Activated T-helper 1 cell treated with anti-CD3 and anti-CD28 coated beads, Interleukin-12 subunit alpha, Interleukin-12 subunit beta, Interleukin-2, Interleukin-4 antibody, amounts not matched to agents 30 ng/mL and 10 ng/mL and 1 ng/mL, durations not matched to agents 14 hours and 24 hours and 36 hours (primary cell): ENCODE measurements around the gene ART5. TPM values are rescaled to one million over a fixed set of nuclear protein-coding genes. Genes with fewer than 3 reads are reported as not detected.
"Not testable (repeated sequence)": the region's sequence is repeated elsewhere in the genome, so short reads cannot be mapped to it uniquely, and the experiment has no call there.

Experiments
- DNase-seq: peaks from one replicate; pipeline ENCODE4 v3.0.0; 2021; ENCODE audit warnings: low spot score
- H3K27ac Mint-ChIP-seq: one replicate; pipeline ENCODE4 v1.8.0; 2021; ENCODE audit warnings: mild to moderate bottlenecking, mixed read lengths
- H3K27me3 Mint-ChIP-seq: one replicate; pipeline ENCODE4 v1.8.0; 2022; ENCODE audit warnings: mild to moderate bottlenecking, moderate library complexity, mixed read lengths; ENCODE audit not compliant: insufficient read depth
- H3K36me3 Mint-ChIP-seq: one replicate; pipeline ENCODE4 v1.8.0; 2021; ENCODE audit warnings: low read depth, mixed read lengths
- H3K4me1 Mint-ChIP-seq: one replicate; pipeline ENCODE4 v1.8.0; 2021; ENCODE audit warnings: low read depth, mixed read lengths
- H3K4me3 Mint-ChIP-seq: one replicate; pipeline ENCODE4 v1.8.0; 2021; ENCODE audit warnings: mild to moderate bottlenecking, moderate library complexity, mixed read lengths
- H3K9me3 Mint-ChIP-seq: one replicate; pipeline ENCODE4 v1.8.0; 2021; ENCODE audit warnings: mixed read lengths
- intact Hi-C: fragments of 100-400 bp; cut with micrococcal nuclease; formaldehyde crosslinking; loops from one replicate; pipeline ENCODE4 v1.15.1; 2024
- total RNA-seq: library from RNA; stranded (reverse); gene quantifications from 2 replicates; pipeline ENCODE4 v1.2.3, GENCODE V29; 2022

ART5 gene
- total RNA-seq, 1 donor from 2014 or later, result not detected

- Mint-ChIP-seq H3K4me1 (no peaks in the 10 kb centered on the region), H3K27ac (no peak overlapping the region), H3K9me3 (no peaks in the 10 kb centered on the region), H3K36me3 (peaks cover 15% of the 10 kb centered on the region), H3K4me3 (no peak overlapping the region), H3K27me3 (no peaks in the 10 kb centered on the region)
- intact Hi-C loops, result no loop called here
- DNase-seq, result no peak
These were observed 25.6 kb upstream of the ART5 start for GRCh38 chr11:3667149-3668035.

GRCh38 chr11:3666023-3666530 is 24.3 kb upstream of the ART5 start:
- H3K4me3 Mint-ChIP-seq, result no peak overlapping the region
- intact Hi-C loops, result no loop called here
- no peak for DNase-seq

GRCh38 chr11:3665336-3666022 is 23.7 kb upstream of the ART5 start:
- Mint-ChIP-seq H3K4me1 (no peaks in the 10 kb centered on the region), H3K27me3 (no peaks in the 10 kb centered on the region), H3K9me3 (no peaks in the 10 kb centered on the region), H3K27ac (no peak overlapping the region), H3K36me3 (peaks cover 15% of the 10 kb centered on the region), H3K4me3 (no peak overlapping the region)
- intact Hi-C loops, result no loop called here
- DNase-seq, result no peak

More at GRCh38 chr11:3666023-3666530, 24.3 kb upstream of the ART5 start:
- Mint-ChIP-seq H3K36me3 (peaks cover 15% of the 10 kb centered on the region), H3K27me3 (no peaks in the 10 kb centered on the region), H3K9me3 (no peaks in the 10 kb centered on the region), H3K27ac (no peak overlapping the region), H3K4me1 (no peaks in the 10 kb centered on the region)

- Mint-ChIP-seq H3K27me3 (no peaks in the 10 kb centered on the region), H3K4me1 (no peaks in the 10 kb centered on the region), H3K9me3 (no peaks in the 10 kb centered on the region), H3K4me3 (no peak overlapping the region), H3K36me3 (peaks cover 13% of the 10 kb centered on the region), H3K27ac (no peak overlapping the region)
- intact Hi-C loops, result no loop called here
- no peak for DNase-seq
These were observed 22.3 kb upstream of the ART5 start for GRCh38 chr11:3664032-3664630.

- no peak for DNase-seq
- Mint-ChIP-seq H3K27me3 (no peaks in the 10 kb centered on the region), H3K27ac (peak overlapping the region; percentile 1), H3K4me1 (no peaks in the 10 kb centered on the region), H3K36me3 (peaks cover 10% of the 10 kb centered on the region), H3K4me3 (no peak overlapping the region), H3K9me3 (no peaks in the 10 kb centered on the region)
- intact Hi-C loops, result no loop called here
These were observed 21.1 kb upstream of the ART5 start for GRCh38 chr11:3662856-3663255.

GRCh38 chr11:3660960-3661359 is 19.2 kb upstream of the ART5 start:
- intact Hi-C loops, result no loop called here
- DNase-seq, result no peak
- no peak overlapping the region for H3K4me3 Mint-ChIP-seq
- no peak overlapping the region for H3K27ac Mint-ChIP-seq
- no peaks in the 10 kb centered on the region for H3K4me1 Mint-ChIP-seq
- no peaks in the 10 kb centered on the region for H3K9me3 Mint-ChIP-seq
- peaks cover 10% of the 10 kb centered on the region for H3K36me3 Mint-ChIP-seq
- H3K27me3 Mint-ChIP-seq, result no peaks in the 10 kb centered on the region

GRCh38 chr11:3659595-3660515 is 18.1 kb upstream of the ART5 start:
- H3K27ac Mint-ChIP-seq, result no peak overlapping the region
- H3K36me3 Mint-ChIP-seq, result peaks cover 7% of the 10 kb centered on the region
- H3K9me3 Mint-ChIP-seq, result no peaks in the 10 kb centered on the region
- peaks cover 9% of the 10 kb centered on the region for H3K27me3 Mint-ChIP-seq
- intact Hi-C loops, result no loop called here
- H3K4me1 Mint-ChIP-seq, result no peaks in the 10 kb centered on the region
- H3K4me3 Mint-ChIP-seq, result no peak overlapping the region
- DNase-seq, result no peak

- no peak overlapping the region for H3K27ac Mint-ChIP-seq
- DNase-seq, result no peak
- H3K4me1 Mint-ChIP-seq, result no peaks in the 10 kb centered on the region
- H3K27me3 Mint-ChIP-seq, result peaks cover 9% of the 10 kb centered on the region
- peaks cover 2% of the 10 kb centered on the region for H3K36me3 Mint-ChIP-seq
- no peaks in the 10 kb centered on the region for H3K9me3 Mint-ChIP-seq
- intact Hi-C loops, result no loop called here
- H3K4me3 Mint-ChIP-seq, result no peak overlapping the region
These were observed 16.5 kb upstream of the ART5 start for GRCh38 chr11:3658252-3658651.

GRCh38 chr11:3657331-3657730 is 15.5 kb upstream of the ART5 start:
- H3K27me3 Mint-ChIP-seq, H3K9me3 Mint-ChIP-seq, H3K27ac Mint-ChIP-seq, DNase-seq, intact Hi-C loops, H3K4me3 Mint-ChIP-seq, H3K36me3 Mint-ChIP-seq, H3K4me1 Mint-ChIP-seq: not testable (repeated sequence)

- Mint-ChIP-seq H3K27ac (no peak overlapping the region), H3K9me3 (no peaks in the 10 kb centered on the region), H3K4me1 (no peaks in the 10 kb centered on the region), H3K4me3 (no peak overlapping the region), H3K36me3 (no peaks in the 10 kb centered on the region), H3K27me3 (peaks cover 13% of the 10 kb centered on the region)
- intact Hi-C loops, result no loop called here
- DNase-seq, result no peak
These were observed 13.8 kb upstream of the ART5 start for GRCh38 chr11:3655547-3655946.

GRCh38 chr11:3652514-3652913 is 10.7 kb upstream of the ART5 start:
- H3K4me1 Mint-ChIP-seq, H3K27ac Mint-ChIP-seq, DNase-seq, H3K9me3 Mint-ChIP-seq, H3K4me3 Mint-ChIP-seq, H3K36me3 Mint-ChIP-seq, intact Hi-C loops: not testable (repeated sequence)
- peaks cover 20% of the 10 kb centered on the region for H3K27me3 Mint-ChIP-seq

GRCh38 chr11:3649374-3649773 is 7.6 kb upstream of the ART5 start:
- H3K4me1 Mint-ChIP-seq, H3K36me3 Mint-ChIP-seq, H3K27ac Mint-ChIP-seq, DNase-seq, H3K4me3 Mint-ChIP-seq, intact Hi-C loops, H3K9me3 Mint-ChIP-seq: not testable (repeated sequence)
- H3K27me3 Mint-ChIP-seq, result peaks cover 14% of the 10 kb centered on the region
